ENCODE data around the gene HSPA9. TPM values are rescaled to one million over a fixed set of nuclear protein-coding genes. Genes with fewer than 3 reads are reported as not detected.

The HSPA9 gene
- total RNA-seq: 405 and 424 TPM in 2 replicates

GRCh38 chr5:138575194-138576015 is at the start of gene HSPA9:
Gene HSPA9, minus strand, starts transcription at chr5:138575401. Its CDS starts 83 bp downstream, at chr5:138575318.

GRCh38 chr5:138542956-138543729 is 32.1 kb downstream of the HSPA9 start, which contains the start of gene ETF1:
Gene ETF1, minus strand, starts transcription at chr5:138543236. Its CDS starts 318 bp downstream, at chr5:138542918.

Other genes starting within 250 kb of the HSPA9 start
- gene CDC25C, start 243.6 kb downstream of the HSPA9 start, total RNA-seq: 0.30 and 2.4 TPM in 2 replicates
- gene FAM53C, start 237.1 kb downstream of the HSPA9 start, total RNA-seq: 20.2 and 24.6 TPM in 2 replicates
- 33.0 and 48.6 TPM in 2 replicates for gene KDM3B, start 222.7 kb downstream of the HSPA9 start, total RNA-seq
- 10.4 and 18.2 TPM in 2 replicates for gene REEP2, start 136.3 kb downstream of the HSPA9 start, total RNA-seq
- gene EGR1, start 109.9 kb downstream of the HSPA9 start, total RNA-seq: 2.1 and 2.7 TPM in 2 replicates
- 137 and 162 TPM in 2 replicates for gene ETF1, start 32.2 kb downstream of the HSPA9 start, total RNA-seq
- gene CTNNA1, start 178.0 kb upstream of the HSPA9 start, total RNA-seq: 345 and 524 TPM in 2 replicates